HepG2 (cell line): Measurements from ENCODE around the gene PPA1. TPM values are rescaled to one million over a fixed set of nuclear protein-coding genes. Genes with fewer than 3 reads are reported as not detected.

Experiments used
- ATAC-seq: fragments of 200-7000 bp; cut with Tn5 transposase; 3 replicates; pipeline ENCODE4 v1.9.1; 2020; ENCODE audit warnings: mild to moderate bottlenecking, moderate library complexity
- BruUV-seq: library from RNA; stranded (reverse); fragments of 400-500 nt; replicated peaks from 2 replicates; lab custom pipeline; 2021; lab: Mats Ljungman, UMichigan
- CTCF ChIA-PET: fragments of 300-600 bp; formaldehyde crosslinking; extraction: SDS; loops from one replicate; lab custom pipeline; 2021; ENCODE audit warnings: low total read pairs, inconsistent platforms, low intra/inter-chr PET ratio; lab: Yijun Ruan, JAX
- POLR2A ChIA-PET: fragments of 350-600 bp; sonication (Branson Sonifier 250); formaldehyde crosslinking; loops from one replicate; lab custom pipeline; 2020; ENCODE audit warnings: antibody characterized with exemption, inconsistent platforms; lab: Yijun Ruan, JAX
- DNase-seq: peaks from one replicate; pipeline ENCODE4 v3.0.0-alpha.2; 2015; ENCODE audit warnings: low spot score
- FAIRE-seq: peaks from 3 replicates; lab custom pipeline; 2011; peaks lifted over from hg19 to GRCh38; lab: Jason Lieb, UNC
- H2AFZ ChIP-seq: one replicate; pipeline ENCODE4 v1.6.1; 2011; ENCODE audit warnings: low read length, inconsistent platforms
- H3K27ac ChIP-seq: fragments of 300-600 bp; 3 replicates; pipeline ENCODE4 v1.8.0; 2011; ENCODE audit warnings: mixed run types, mild to moderate bottlenecking, mixed read lengths, low read length, inconsistent platforms; ENCODE audit not compliant: insufficient read depth; ENCODE audit errors: extremely low read length
- H3K27me3 ChIP-seq, 2 experiments: fragments of 200-600 bp in 1 of 2; 2 replicates in 1 of 2; 3 replicates in 1 of 2; pipeline versions ENCODE4 v1.6.0 to v1.8.0; 2011; ENCODE audit warnings: low read length in 2 of 2, mild to moderate bottlenecking in 2 of 2, moderate library complexity in 2 of 2, inconsistent platforms in 1 of 2; ENCODE audit not compliant: insufficient read depth in 2 of 2, control insufficient read depth in 1 of 2
- H3K36me3 ChIP-seq, 2 experiments: fragments of 200-600 bp in 1 of 2; replicated peaks in 1 of 2; 2 replicates in 1 of 2; 3 replicates in 1 of 2; pipeline versions ENCODE4 v1.5.1 to v1.8.0; 2011; ENCODE audit warnings: low read length in 2 of 2, inconsistent platforms in 1 of 2; ENCODE audit not compliant: insufficient read depth in 2 of 2, control insufficient read depth in 1 of 2
- H3K4me1 ChIP-seq: 2 replicates; pipeline ENCODE4 v1.5.1; 2012; ENCODE audit warnings: low read length, inconsistent platforms; ENCODE audit not compliant: insufficient read depth
- H3K4me2 ChIP-seq: 2 replicates; pipeline ENCODE4 v1.6.0; 2011; ENCODE audit warnings: low read depth, low read length, inconsistent platforms
- H3K4me3 ChIP-seq, 3 experiments: fragments of 200-600 bp in 1 of 3; sonication (generic), shearing (Covaris generic) in 1 of 3; replicated peaks in 1 of 3; 2 replicates each; pipeline ENCODE4 v1.5.1; 2011 to 2016; ENCODE audit warnings: low read length in 3 of 3, inconsistent platforms in 2 of 3, low read depth in 2 of 3, mild to moderate bottlenecking in 2 of 3, control low read depth in 1 of 3, mixed read lengths in 1 of 3; ENCODE audit not compliant: insufficient read depth in 1 of 3
- H3K79me2 ChIP-seq: one replicate; pipeline ENCODE4 v1.6.1; 2011; ENCODE audit warnings: low read length, inconsistent platforms; ENCODE audit not compliant: insufficient read depth
- H3K9ac ChIP-seq: 2 replicates; pipeline ENCODE4 v1.6.0; 2011; ENCODE audit warnings: mild to moderate bottlenecking, low read depth, low read length, inconsistent platforms; ENCODE audit not compliant: insufficient read depth
- H3K9me3 ChIP-seq: 2 replicates; pipeline ENCODE4 v1.5.1; 2012; ENCODE audit warnings: mild to moderate bottlenecking, low read length
- H4K20me1 ChIP-seq: 2 replicates; pipeline ENCODE4 v1.6.0; 2011; ENCODE audit warnings: inconsistent platforms, mild to moderate bottlenecking, low read length, moderate library complexity; ENCODE audit not compliant: insufficient read depth
- KDM6A ChIP-seq: IDR thresholded peaks from 2 replicates; pipeline ENCODE4 v1.6.1; 2016; ENCODE audit warnings: low read depth
- MIER2 ChIP-seq: IDR thresholded peaks from 2 replicates; pipeline ENCODE4 v1.6.1; 2016; ENCODE audit warnings: missing biosample characterization, missing genetic modification reagents
- MYC ChIP-seq: sonication (generic); formaldehyde crosslinking; IDR thresholded peaks from 2 replicates; pipeline ENCODE4 v1.9.0; 2021; ENCODE audit warnings: missing genetic modification reagents, borderline replicate concordance
- POLR2A ChIP-seq, 2 experiments: IDR thresholded peaks; 2 replicates each; pipeline ENCODE4 v1.6.1; 2011; ENCODE audit warnings: low read depth in 2 of 2, low read length in 2 of 2, mild to moderate bottlenecking in 1 of 2, moderate library complexity in 1 of 2; ENCODE audit not compliant: insufficient read depth in 1 of 2
- RBM39 ChIP-seq: fragments of 200-400 bp; formaldehyde crosslinking; IDR thresholded peaks from one replicate; pipeline ENCODE4 v1.6.1; 2018; ENCODE audit warnings: antibody characterized with exemption, mild to moderate bottlenecking, low read depth, low read length; ENCODE audit not compliant: poor library complexity, severe bottlenecking
- SMAD3 ChIP-seq: sonication (generic); formaldehyde crosslinking; IDR thresholded peaks from 2 replicates; pipeline ENCODE4 v1.4.0; 2020; ENCODE audit warnings: missing genetic modification reagents
- ZSCAN12 ChIP-seq: sonication (generic); formaldehyde crosslinking; IDR thresholded peaks from 2 replicates; pipeline ENCODE4 v1.9.0; 2021; ENCODE audit warnings: mild to moderate bottlenecking, missing genetic modification reagents
- WGBS: methylation state at CpG from one replicate; pipeline ENCODE4 v1.1.6; 2017; ENCODE audit warnings: low lambda C conversion rate; 5-methylcytosine and 5-hydroxymethylcytosine counted together
- in situ Hi-C: cut with HindIII; loops from 2 replicates; pipeline ENCODE4 v1.10.0; 2017; ENCODE audit warnings: low pct_unique_long_range_greater_than_20kb; ENCODE audit not compliant: extremely low pct_ligation_motif_present
- intact Hi-C: fragments of 100-400 bp; cut with micrococcal nuclease; formaldehyde crosslinking; loops from one replicate; pipeline ENCODE4 v1.10.0; 2022; ENCODE audit not compliant: unreplicated experiment
- polyA plus RNA-seq, 8 experiments: library from polyadenylated mRNA; depleted of rRNA in 3 of 8; stranded (reverse) in 7 of 8; unstranded in 1 of 8; fragments of >200 nt; fragmentation: Illumina TruSeq in 4 of 8; extraction: Trizol in 4 of 8; gene quantifications; 2 replicates each; pipeline versions ENCODE4 v1.2.1 to v1.2.3, GENCODE V29; 2011 to 2016; ENCODE audit warnings: low read depth in 4 of 8, missing spikeins in 1 of 8, mixed read lengths in 1 of 8; ENCODE audit not compliant: insufficient read depth in 1 of 8
- total RNA-seq, 5 experiments: library from RNA; depleted of rRNA; stranded (reverse); fragments of >200 nt; fragmentation: Illumina TruSeq; extraction: Trizol; gene quantifications; 2 replicates each; pipeline ENCODE4 v1.2.3, GENCODE V29; 2016; ENCODE audit warnings: low read depth in 1 of 5
- TF ChIP-seq, protein P1 (sequence below): sonication (generic); formaldehyde crosslinking; IDR thresholded peaks from 2 replicates; pipeline ENCODE4 v1.4.0; 2020; ENCODE audit warnings: mild to moderate bottlenecking, missing genetic modification reagents
- TF ChIP-seq, protein P2 (sequence below): sonication (generic); formaldehyde crosslinking; IDR thresholded peaks from 2 replicates; pipeline ENCODE4 v1.8.0; 2022; ENCODE audit warnings: missing genetic modification reagents, mild to moderate bottlenecking, moderate library complexity, borderline replicate concordance
- TF ChIP-seq, protein P3 (sequence below): sonication (generic); formaldehyde crosslinking; IDR thresholded peaks from 2 replicates; pipeline ENCODE4 v1.5.1; 2020; ENCODE audit warnings: missing genetic modification reagents, mild to moderate bottlenecking, borderline replicate concordance
- TF ChIP-seq, protein P4 (sequence below), 2 experiments: fragments of 450-650 bp in 1 of 2; sonication (generic) in 1 of 2; formaldehyde crosslinking in 1 of 2; IDR thresholded peaks; 2 replicates each; pipeline versions ENCODE4 v1.6.1 to v1.8.0; 2016 to 2022; ENCODE audit warnings: antibody characterized with exemption in 1 of 2, mild to moderate bottlenecking in 1 of 2, missing genetic modification reagents in 1 of 2

The PPA1 gene
- total and polyA plus RNA-seq, 2 of the 13 experiments (the other 11 are each of a cell fraction or from before 2014, with no cell fraction given), result 136 to 250 TPM

DNA sequence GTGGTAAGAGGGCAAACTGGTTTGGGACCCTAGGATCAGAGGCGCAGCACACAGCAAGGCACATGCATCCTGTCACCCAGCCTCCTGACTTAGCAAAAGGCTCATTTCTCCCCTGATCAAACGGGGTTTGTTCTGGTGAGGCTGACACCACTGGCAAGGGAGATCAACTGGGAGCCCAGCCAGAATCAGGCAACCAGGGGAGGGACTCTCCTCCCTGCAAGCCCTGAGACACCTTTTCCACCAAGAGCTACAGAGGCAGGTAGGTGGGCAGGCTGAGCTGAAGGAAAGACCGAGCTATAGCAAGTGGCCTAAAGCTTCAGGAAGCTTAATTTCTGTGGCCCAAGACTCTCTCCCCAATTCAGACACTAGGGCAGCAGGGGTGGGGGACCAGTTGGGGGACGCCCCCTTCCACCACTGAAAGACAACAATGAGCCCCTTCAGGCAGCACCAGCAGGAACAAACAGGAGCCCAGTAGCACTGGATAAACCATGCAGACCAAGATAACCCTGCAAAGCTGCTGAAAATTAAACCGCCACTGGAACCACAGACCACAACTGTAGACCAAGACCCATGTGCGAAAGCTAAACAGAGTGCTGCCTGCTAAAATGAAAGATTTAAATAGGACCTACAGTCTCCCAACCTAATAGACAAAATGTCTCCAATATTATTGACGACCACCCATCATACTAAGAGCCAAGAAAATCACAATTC, 35.8 kb downstream of the PPA1 start:
- H3K4me1 ChIP-seq, result peaks cover 9% of the 10 kb centered on the region
- no peak overlapping the region for H3K27ac ChIP-seq
- no peak overlapping the region for H3K4me3 ChIP-seq
- ATAC-seq (no peak), FAIRE-seq (no peak), DNase-seq (no peak)
- H2AFZ ChIP-seq, result no peak overlapping the region
- peaks cover 5 to 28% of the 10 kb centered on the region in 2 experiments for H3K36me3 ChIP-seq
- no peaks in the 10 kb centered on the region for H4K20me1 ChIP-seq
- in situ Hi-C loops, result no loop called here
- no peak overlapping the region for H3K9ac ChIP-seq
- CTCF ChIA-PET, result no interaction called here
- POLR2A ChIA-PET, result interaction anchor here (1.1 kb wide), 1 partner anchor 51 kb away, joined by 3 read pairs; the partner anchor contains the start of gene TYSND1
- WGBS, result 94% methylated on average over 6 of the region's 7 CpGs
- intact Hi-C loops, result no loop called here
- no TSS peak for BruUV-seq
- H3K27me3 ChIP-seq, result no peaks in the 10 kb centered on the region
- no peaks in the 10 kb centered on the region for H3K9me3 ChIP-seq
- no peak overlapping the region for H3K4me2 ChIP-seq
- no peaks in the 10 kb centered on the region for H3K79me2 ChIP-seq
- TF ChIP-seq, protein P1, sequence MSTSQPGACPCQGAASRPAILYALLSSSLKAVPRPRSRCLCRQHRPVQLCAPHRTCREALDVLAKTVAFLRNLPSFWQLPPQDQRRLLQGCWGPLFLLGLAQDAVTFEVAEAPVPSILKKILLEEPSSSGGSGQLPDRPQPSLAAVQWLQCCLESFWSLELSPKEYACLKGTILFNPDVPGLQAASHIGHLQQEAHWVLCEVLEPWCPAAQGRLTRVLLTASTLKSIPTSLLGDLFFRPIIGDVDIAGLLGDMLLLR (CRISPR knock-in tag), result no peak
- TF ChIP-seq, protein P2, sequence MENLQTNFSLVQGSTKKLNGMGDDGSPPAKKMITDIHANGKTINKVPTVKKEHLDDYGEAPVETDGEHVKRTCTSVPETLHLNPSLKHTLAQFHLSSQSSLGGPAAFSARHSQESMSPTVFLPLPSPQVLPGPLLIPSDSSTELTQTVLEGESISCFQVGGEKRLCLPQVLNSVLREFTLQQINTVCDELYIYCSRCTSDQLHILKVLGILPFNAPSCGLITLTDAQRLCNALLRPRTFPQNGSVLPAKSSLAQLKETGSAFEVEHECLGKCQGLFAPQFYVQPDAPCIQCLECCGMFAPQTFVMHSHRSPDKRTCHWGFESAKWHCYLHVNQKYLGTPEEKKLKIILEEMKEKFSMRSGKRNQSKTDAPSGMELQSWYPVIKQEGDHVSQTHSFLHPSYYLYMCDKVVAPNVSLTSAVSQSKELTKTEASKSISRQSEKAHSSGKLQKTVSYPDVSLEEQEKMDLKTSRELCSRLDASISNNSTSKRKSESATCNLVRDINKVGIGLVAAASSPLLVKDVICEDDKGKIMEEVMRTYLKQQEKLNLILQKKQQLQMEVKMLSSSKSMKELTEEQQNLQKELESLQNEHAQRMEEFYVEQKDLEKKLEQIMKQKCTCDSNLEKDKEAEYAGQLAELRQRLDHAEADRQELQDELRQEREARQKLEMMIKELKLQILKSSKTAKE (CRISPR knock-in tag), result no peak
- TF ChIP-seq MIER2 (CRISPR knock-in tag), result no peak
- TF ChIP-seq ZSCAN12 (CRISPR knock-in tag), result no peak
- TF ChIP-seq KDM6A (CRISPR knock-in tag), result no peak
- TF ChIP-seq POLR2A (IDR thresholded peaks at IDR 0.05; ENCODE audit: insufficient read depth in 1 of 2, low read depth in 2 of 2, low read length in 2 of 2), result no peak
- no peak for TF ChIP-seq RBM39
- TF ChIP-seq, protein P3, sequence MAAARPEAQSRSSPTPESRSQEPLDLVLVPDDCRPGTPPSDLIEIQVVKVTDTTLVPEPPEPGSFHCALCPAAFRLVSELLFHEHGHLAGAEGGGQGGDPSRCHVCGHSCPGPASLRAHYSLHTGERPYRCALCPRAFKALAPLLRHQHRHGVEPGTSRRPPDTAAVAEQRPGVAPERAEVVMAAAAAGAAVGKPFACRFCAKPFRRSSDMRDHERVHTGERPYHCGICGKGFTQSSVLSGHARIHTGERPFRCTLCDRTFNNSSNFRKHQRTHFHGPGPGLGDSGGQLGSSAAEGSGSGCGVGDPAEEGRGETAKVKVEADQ, result no peak
- no peak for TF ChIP-seq SMAD3 (CRISPR knock-in tag)
- no peak for TF ChIP-seq MYC
- TF ChIP-seq, protein P4, sequence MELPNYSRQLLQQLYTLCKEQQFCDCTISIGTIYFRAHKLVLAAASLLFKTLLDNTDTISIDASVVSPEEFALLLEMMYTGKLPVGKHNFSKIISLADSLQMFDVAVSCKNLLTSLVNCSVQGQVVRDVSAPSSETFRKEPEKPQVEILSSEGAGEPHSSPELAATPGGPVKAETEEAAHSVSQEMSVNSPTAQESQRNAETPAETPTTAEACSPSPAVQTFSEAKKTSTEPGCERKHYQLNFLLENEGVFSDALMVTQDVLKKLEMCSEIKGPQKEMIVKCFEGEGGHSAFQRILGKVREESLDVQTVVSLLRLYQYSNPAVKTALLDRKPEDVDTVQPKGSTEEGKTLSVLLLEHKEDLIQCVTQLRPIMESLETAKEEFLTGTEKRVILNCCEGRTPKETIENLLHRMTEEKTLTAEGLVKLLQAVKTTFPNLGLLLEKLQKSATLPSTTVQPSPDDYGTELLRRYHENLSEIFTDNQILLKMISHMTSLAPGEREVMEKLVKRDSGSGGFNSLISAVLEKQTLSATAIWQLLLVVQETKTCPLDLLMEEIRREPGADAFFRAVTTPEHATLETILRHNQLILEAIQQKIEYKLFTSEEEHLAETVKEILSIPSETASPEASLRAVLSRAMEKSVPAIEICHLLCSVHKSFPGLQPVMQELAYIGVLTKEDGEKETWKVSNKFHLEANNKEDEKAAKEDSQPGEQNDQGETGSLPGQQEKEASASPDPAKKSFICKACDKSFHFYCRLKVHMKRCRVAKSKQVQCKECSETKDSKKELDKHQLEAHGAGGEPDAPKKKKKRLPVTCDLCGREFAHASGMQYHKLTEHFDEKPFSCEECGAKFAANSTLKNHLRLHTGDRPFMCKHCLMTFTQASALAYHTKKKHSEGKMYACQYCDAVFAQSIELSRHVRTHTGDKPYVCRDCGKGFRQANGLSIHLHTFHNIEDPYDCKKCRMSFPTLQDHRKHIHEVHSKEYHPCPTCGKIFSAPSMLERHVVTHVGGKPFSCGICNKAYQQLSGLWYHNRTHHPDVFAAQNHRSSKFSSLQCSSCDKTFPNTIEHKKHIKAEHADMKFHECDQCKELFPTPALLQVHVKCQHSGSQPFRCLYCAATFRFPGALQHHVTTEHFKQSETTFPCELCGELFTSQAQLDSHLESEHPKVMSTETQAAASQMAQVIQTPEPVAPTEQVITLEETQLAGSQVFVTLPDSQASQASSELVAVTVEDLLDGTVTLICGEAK (IDR thresholded peaks at IDR 0.05), result no peak
- TF ChIP-seq, protein P4 (CRISPR knock-in tag; IDR thresholded peaks at IDR 0.05), result no peak
